Activated CD8-positive, alpha-beta memory T cell treated with anti-CD3 and anti-CD28 coated beads, Interleukin-2, amount 10 ng/mL, durations not matched to agents 7 days and 5 days (primary cell): ENCODE data around the gene HS3ST1. TPM values are rescaled to one million over a fixed set of nuclear protein-coding genes. Genes with fewer than 3 reads are reported as not detected.

Source experiments
- ATAC-seq: fragments of 150-1000 bp; cut with Tn5 transposase; one replicate; pipeline ENCODE4 v1.10.0; 2021; ENCODE audit warnings: moderate library complexity
- CTCF ChIA-PET: fragments of 350-600 bp; sonication (Branson Sonifier 250); formaldehyde crosslinking; loops from one replicate; lab custom pipeline; 2021; ENCODE audit warnings: antibody characterized with exemption; lab: Charles Lee
- DNase-seq: peaks from one replicate; pipeline ENCODE4 v3.0.0-alpha.2; 2020
- H3K27ac Mint-ChIP-seq: one replicate; pipeline ENCODE4 v1.8.0; 2021; ENCODE audit warnings: mild to moderate bottlenecking, mixed read lengths
- H3K27me3 Mint-ChIP-seq: one replicate; pipeline ENCODE4 v1.8.0; 2021; ENCODE audit warnings: mixed read lengths
- H3K36me3 Mint-ChIP-seq: one replicate; pipeline ENCODE4 v1.8.0; 2021; ENCODE audit warnings: mild to moderate bottlenecking, mixed read lengths
- H3K4me1 Mint-ChIP-seq: one replicate; pipeline ENCODE4 v1.8.0; 2021; ENCODE audit warnings: mixed read lengths
- H3K4me3 Mint-ChIP-seq: one replicate; pipeline ENCODE4 v1.8.0; 2021; ENCODE audit warnings: mild to moderate bottlenecking, moderate library complexity, mixed read lengths
- H3K9me3 Mint-ChIP-seq: one replicate; pipeline ENCODE4 v1.8.0; 2022; ENCODE audit warnings: low read depth, mixed read lengths
- total RNA-seq, 2 experiments: library from RNA; stranded (reverse); gene quantifications; one replicate each; pipeline ENCODE4 v1.2.3, GENCODE V29; 2021

Gene HS3ST1
- under 1 TPM in 1 of 2 experiments, not detected in 1; 0.19 TPM for total RNA-seq

DNA sequence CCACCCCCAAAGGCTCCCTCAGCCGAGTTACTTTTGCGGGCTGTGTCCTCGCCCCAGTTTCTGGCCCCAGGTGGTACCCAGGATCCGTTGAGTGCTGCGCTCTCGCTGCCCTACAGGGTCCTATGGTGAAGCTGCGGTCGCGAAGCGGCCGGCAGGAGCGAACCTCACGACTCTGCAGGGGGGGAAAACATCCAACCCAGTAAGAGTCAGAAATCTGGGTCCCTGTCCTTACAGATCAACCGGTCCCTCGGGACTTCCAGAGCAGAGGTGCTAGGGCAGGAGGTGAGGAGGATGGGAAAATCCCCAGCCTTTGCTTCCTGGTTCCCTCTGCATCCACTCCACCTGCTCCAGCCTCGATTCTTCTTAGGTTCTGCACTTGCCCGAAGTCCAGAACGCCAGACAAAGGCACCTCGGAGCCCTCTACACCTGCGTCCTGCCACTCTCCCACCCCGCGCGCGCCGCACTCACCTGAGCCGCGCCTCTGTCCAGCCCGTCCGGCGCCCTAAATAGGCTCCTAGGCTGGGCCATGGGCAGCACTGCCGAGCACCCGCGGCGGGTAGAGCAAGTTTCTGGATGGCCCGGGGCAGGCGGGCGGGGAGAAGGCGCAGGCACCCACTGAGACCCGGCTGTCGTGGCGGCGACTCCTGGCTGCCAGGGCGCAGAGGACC lies at the start of gene HS3ST1:
Gene HS3ST1, minus strand, starts transcription at position 664 of the 668 bp plus-strand sequence. CDS start 28,889 bp downstream, outside the sequence.
- DNase-seq = no peak
- Mint-ChIP-seq H3K27me3 (peaks cover 73% of the 10 kb centered on the region), H3K4me3 (peak within 1 kb of the TSS; percentile 62), H3K4me1 (peaks cover 15% of the 10 kb centered on the region), H3K27ac (no peak within 1 kb of the TSS), H3K9me3 (no peaks in the 10 kb centered on the region), H3K36me3 (no peaks in the 10 kb centered on the region)
- peak; percentile 28 for ATAC-seq
- CTCF ChIA-PET = interaction anchor here (1.4 kb wide), 1 partner anchor 43 kb away, joined by 6 read pairs; no protein-coding TSS in a partner anchor

DNA sequence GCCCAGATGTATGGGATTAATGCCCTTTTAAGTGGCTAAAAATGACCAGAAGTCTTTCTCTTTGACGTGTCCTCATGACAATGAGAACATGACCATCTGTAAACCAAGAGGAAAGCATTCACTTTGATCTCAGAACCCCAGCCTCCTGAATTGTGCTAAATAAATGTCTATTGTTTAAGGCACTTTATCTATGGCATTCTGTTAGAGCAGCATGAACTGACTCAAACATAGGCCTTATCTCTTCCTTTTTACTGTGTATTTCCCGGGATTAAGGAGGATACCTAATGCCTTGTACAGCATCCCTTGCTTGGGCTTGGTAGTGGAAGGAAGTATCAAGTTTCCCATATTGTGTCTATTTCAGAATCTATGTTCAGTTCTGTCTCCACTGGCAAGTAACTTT lies 47.2 kb upstream of the HS3ST1 start:
- peaks cover 7% of the 10 kb centered on the region for H3K9me3 Mint-ChIP-seq
- no peak for DNase-seq
- no peak overlapping the region for H3K27ac Mint-ChIP-seq
- H3K27me3 Mint-ChIP-seq = no peaks in the 10 kb centered on the region
- H3K4me1 Mint-ChIP-seq = peaks cover 19% of the 10 kb centered on the region
- ATAC-seq = no peak
- CTCF ChIA-PET = no interaction called here
- no peak overlapping the region for H3K4me3 Mint-ChIP-seq
- H3K36me3 Mint-ChIP-seq = peaks cover 28% of the 10 kb centered on the region

DNA sequence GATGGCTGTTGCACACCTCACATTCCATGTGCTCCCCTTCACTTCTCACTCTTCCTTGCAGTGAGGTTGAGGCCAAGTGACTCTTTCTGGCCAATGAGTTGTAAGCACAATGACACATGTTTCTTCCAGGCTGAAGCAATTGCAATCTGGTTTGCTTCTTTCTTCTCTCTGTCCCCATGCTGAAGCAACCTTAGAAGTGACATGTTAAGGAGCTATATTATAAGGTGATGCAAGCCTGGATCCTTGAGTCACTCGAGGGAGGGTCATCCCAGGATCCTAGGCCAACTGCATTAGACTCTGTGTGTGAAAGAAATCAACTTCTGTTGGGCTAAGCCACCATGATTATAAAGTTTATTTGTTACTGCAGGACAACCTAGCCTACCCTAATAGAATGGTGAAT lies 45.5 kb upstream of the HS3ST1 start:
- Mint-ChIP-seq H3K36me3 (peaks cover 24% of the 10 kb centered on the region), H3K4me1 (peaks cover 30% of the 10 kb centered on the region), H3K9me3 (peaks cover 5% of the 10 kb centered on the region), H3K27me3 (no peaks in the 10 kb centered on the region), H3K27ac (no peak overlapping the region), H3K4me3 (no peak overlapping the region)
- no peak for DNase-seq
- no peak for ATAC-seq
- CTCF ChIA-PET = no interaction called here

DNA sequence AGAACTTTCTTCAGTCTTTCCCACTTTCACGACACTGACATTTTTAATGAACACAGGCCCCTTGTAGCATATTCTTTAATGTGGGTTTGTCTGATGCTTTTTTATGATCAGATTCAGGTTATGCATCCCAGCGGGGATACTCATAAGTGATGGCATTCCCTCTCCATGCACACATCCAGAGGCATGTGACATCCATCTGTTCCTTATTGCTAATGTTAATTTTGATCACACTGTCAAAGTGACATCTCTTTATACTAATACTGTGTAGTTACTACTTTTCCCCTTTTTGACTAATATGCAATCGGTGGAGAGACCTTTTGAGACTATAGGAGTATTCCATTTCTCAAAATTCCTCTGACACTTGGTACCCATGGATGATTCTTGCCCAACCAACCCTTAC lies 43.8 kb upstream of the HS3ST1 start:
- CTCF ChIA-PET = no interaction called here
- ATAC-seq = no peak
- H3K9me3 Mint-ChIP-seq = peaks cover 5% of the 10 kb centered on the region
- H3K27ac Mint-ChIP-seq = peak overlapping the region; percentile 69
- H3K27me3 Mint-ChIP-seq = no peaks in the 10 kb centered on the region
- DNase-seq = no peak
- H3K36me3 Mint-ChIP-seq = peaks cover 22% of the 10 kb centered on the region
- H3K4me1 Mint-ChIP-seq = peaks cover 36% of the 10 kb centered on the region
- H3K4me3 Mint-ChIP-seq = peak overlapping the region; percentile 25

DNA sequence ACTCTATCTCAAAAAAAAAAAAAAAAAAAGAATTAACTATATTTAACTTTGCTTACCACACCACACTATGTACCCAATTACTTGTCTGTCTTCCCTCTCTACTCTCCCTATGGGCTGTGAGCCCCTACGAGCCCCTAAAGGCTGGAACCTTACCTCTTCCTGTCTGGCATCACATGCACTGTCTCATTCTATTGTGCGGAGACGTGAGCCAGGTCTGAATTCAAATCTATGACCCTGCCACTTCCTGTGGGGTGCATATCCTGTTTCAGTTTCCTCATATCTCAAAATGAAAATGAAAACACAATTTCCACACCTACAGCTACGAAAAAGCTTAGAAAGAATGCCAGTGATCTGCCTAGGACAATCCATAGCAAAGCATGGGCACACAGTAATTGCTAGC lies 42.9 kb upstream of the HS3ST1 start:
- ATAC-seq (peak; percentile 99), DNase-seq (peak; percentile 86)
- CTCF ChIA-PET = interaction anchor here (0.7 to 2.3 kb wide), 3 partner anchors 10 to 42 kb away, joined by 3 to 6 read pairs (median 3); partner anchors contain the start of gene HS3ST1
- peaks cover 39% of the 10 kb centered on the region for H3K4me1 Mint-ChIP-seq
- H3K27me3 Mint-ChIP-seq = no peaks in the 10 kb centered on the region
- peaks cover 19% of the 10 kb centered on the region for H3K36me3 Mint-ChIP-seq
- H3K27ac Mint-ChIP-seq = peak overlapping the region; percentile 97
- peaks cover 5% of the 10 kb centered on the region for H3K9me3 Mint-ChIP-seq
- peak overlapping the region; percentile 71 for H3K4me3 Mint-ChIP-seq

DNA sequence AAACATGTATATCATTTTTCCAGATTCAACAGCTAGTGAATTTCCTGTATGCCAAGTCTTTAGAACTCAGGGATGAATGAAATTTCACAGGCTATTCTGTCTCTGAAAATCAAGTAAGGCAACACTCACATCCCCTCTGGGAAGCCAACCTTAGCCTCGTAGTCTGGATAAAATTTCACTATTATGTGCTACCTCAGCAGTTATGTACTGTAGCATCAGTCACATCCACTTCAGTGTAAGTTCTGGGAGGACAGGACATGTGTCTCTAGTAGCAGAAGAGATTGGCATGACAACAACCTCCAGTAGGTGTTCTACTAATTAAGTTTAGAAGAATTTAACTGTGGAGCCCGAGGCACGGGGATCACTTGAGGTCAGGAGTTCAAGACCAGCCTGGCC lies 42.4 kb upstream of the HS3ST1 start:
- ATAC-seq = no peak
- Mint-ChIP-seq H3K27me3 (no peaks in the 10 kb centered on the region), H3K9me3 (peaks cover 5% of the 10 kb centered on the region), H3K36me3 (peaks cover 19% of the 10 kb centered on the region), H3K4me1 (peaks cover 39% of the 10 kb centered on the region), H3K27ac (peak overlapping the region; percentile 97), H3K4me3 (peak overlapping the region; percentile 71)
- CTCF ChIA-PET = interaction anchor here (0.7 to 2.3 kb wide), 2 partner anchors 16 to 42 kb away, joined by 3 to 6 read pairs; partner anchors contain the start of gene HS3ST1
- no peak for DNase-seq

DNA sequence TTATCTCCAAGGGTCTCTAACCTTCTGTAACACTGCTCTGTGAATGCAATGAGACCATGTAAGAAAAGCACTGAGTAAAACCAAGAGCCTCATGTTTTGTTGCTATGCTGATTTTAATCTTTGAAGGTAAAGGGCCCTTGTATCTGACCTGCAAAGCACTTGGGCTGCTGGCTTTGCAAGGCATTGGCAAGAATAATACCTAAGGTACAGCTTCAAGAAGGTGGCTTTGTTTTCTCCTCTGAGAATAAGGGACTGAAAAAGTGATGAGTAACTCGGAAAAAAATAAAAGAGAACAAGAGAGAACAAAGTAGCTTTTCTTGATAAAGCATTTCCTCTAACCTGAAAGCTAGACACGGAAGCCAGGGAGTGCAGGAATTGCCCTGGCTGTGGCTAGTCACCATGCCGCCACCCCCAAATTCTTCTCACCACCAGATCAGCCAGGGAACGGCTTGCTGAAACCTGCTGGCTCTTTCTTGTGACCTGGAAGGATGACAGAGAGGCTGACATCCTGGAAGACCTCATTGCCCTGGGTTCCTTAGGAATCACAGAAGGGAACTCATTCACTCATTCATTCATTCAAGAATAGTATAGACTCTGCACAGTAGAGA lies 41.8 kb upstream of the HS3ST1 start:
- ATAC-seq (peak; percentile 16), DNase-seq (peak; percentile 41)
- Mint-ChIP-seq H3K27ac (peak overlapping the region; percentile 97), H3K9me3 (peaks cover 5% of the 10 kb centered on the region), H3K36me3 (peaks cover 19% of the 10 kb centered on the region), H3K4me3 (peak overlapping the region; percentile 15), H3K4me1 (peaks cover 39% of the 10 kb centered on the region), H3K27me3 (no peaks in the 10 kb centered on the region)
- CTCF ChIA-PET = interaction anchor here (2.3 kb wide), 1 partner anchor 41 kb away, joined by 6 read pairs; the partner anchor contains the start of gene HS3ST1

DNA sequence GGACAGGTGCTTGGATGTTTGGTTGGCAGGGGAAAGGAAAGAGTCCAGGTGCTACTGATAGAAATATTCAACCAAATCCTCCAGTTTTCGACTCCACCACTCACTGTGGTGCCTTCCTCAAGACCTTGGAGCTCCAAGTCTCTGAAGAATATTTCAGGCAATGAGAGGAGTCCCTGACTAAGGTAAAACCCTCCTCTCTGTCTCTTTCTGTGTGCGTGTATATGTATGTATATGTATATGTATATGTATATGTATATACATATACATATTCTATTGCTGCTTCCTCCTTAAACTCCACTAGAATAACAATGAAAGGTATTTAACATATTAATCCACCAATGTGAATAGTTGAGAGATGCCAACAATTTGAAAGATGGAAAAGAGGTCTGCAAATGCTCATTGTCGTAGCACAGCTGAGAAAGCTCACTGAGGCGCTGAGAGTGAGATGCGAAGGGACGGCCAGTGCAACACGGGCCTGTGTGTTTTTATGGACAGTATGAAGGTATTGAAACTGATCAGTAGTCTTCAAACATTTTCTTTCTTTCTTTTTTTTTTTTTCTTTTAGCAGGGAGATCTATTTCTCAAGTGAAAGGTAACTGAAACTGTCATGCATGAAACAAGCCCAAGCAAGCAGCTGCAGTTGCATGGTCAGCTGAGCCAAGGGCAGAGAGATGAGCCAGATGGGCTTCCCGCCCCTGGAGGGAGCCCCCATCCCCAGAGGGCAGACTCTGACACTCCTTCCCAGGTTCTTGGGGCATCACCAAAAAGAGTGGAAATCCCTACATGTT lies 41.1 kb upstream of the HS3ST1 start:
- no peak for ATAC-seq

DNA sequence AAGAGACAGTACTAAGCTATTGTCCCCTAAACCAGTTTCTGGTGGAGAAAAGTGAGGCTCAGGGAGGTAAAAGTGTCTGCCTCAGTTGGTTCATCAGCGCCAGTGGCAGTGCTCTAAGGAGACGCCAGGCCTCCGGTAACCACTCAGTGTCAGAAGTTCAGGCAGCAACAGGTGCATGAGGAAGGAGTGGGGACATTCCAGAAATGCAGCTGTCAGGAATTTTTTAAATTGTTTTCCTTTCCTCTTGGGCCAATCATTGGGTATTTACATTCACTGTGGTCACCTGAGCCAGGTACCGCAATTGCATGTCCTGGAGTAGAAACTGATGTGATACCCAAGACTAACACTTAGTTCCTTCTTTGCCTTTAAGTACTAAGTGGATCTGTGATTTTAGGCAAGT lies 40.2 kb upstream of the HS3ST1 start:
- DNase-seq = no peak
- ATAC-seq = no peak
- CTCF ChIA-PET = interaction anchor here (1.1 kb wide), 1 partner anchor 10 kb away, joined by 4 read pairs; no protein-coding TSS in a partner anchor

More for the DNA sequence above, 41.1 kb upstream of the HS3ST1 start:
- Mint-ChIP-seq H3K27me3 (peaks cover 4% of the 10 kb centered on the region), H3K36me3 (peaks cover 16% of the 10 kb centered on the region), H3K4me1 (peaks cover 39% of the 10 kb centered on the region), H3K27ac (peak overlapping the region; percentile 97), H3K4me3 (no peak overlapping the region), H3K9me3 (peaks cover 5% of the 10 kb centered on the region)
- CTCF ChIA-PET = interaction anchor here (2.3 kb wide), 1 partner anchor 41 kb away, joined by 6 read pairs; the partner anchor contains the start of gene HS3ST1
- DNase-seq = no peak

DNA sequence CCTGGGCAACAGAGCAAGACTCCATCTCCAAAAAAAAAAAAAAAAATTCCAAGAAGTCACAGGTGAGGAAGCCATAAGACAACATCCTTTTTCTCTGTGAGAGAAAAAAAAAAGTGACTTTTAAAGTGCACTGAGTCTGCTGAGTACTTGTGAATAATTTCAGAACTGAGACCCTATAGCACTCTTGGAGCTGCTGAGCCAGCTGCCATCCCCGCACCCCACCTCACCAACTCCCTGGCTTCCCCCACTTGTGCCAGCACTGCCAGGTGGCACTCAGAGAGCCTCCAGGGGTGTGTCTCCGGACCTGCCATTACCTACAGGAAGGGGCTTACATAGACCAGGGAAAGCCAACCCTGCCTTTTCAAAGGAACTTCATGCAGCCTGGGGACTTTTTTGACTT lies 39.2 kb upstream of the HS3ST1 start:
- CTCF ChIA-PET = interaction anchor here (1.1 kb wide), 1 partner anchor 9 kb away, joined by 4 read pairs; no protein-coding TSS in a partner anchor
- ATAC-seq = no peak

More for the DNA sequence above, 40.2 kb upstream of the HS3ST1 start:
- H3K9me3 Mint-ChIP-seq = peaks cover 5% of the 10 kb centered on the region
- H3K36me3 Mint-ChIP-seq = peaks cover 14% of the 10 kb centered on the region
- no peak overlapping the region for H3K4me3 Mint-ChIP-seq
- peaks cover 39% of the 10 kb centered on the region for H3K4me1 Mint-ChIP-seq
- no peak overlapping the region for H3K27ac Mint-ChIP-seq
- H3K27me3 Mint-ChIP-seq = peaks cover 4% of the 10 kb centered on the region

DNA sequence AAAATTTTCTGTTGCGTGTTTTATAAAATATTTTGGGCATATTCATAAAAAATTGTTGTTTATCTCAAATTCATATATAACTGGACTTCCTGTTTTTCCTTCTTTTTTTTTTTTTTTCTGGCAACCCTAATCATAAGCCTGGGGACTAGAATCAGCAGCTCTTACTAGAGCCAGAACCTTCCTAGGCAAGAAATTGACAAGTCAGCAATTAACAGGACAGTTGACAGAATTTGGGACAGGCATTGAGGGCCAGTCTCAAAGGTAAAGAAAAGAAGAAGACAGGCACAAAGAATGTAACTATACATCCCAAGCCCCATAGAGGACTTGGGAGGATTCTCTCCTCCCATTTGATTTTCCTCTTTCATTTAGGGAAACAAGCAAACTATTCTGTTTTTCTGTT lies 35.0 kb upstream of the HS3ST1 start:
- no peaks in the 10 kb centered on the region for H3K9me3 Mint-ChIP-seq
- ATAC-seq (no peak), DNase-seq (no peak)
- CTCF ChIA-PET = no interaction called here
- H3K36me3 Mint-ChIP-seq = peaks cover 1% of the 10 kb centered on the region
- no peak overlapping the region for H3K4me3 Mint-ChIP-seq
- peaks cover 8% of the 10 kb centered on the region for H3K4me1 Mint-ChIP-seq
- no peak overlapping the region for H3K27ac Mint-ChIP-seq
- peaks cover 23% of the 10 kb centered on the region for H3K27me3 Mint-ChIP-seq

More for the DNA sequence above, 39.2 kb upstream of the HS3ST1 start:
- Mint-ChIP-seq H3K27ac (no peak overlapping the region), H3K27me3 (peaks cover 4% of the 10 kb centered on the region), H3K4me1 (peaks cover 37% of the 10 kb centered on the region), H3K4me3 (no peak overlapping the region), H3K36me3 (peaks cover 9% of the 10 kb centered on the region), H3K9me3 (peaks cover 5% of the 10 kb centered on the region)
- DNase-seq = no peak

DNA sequence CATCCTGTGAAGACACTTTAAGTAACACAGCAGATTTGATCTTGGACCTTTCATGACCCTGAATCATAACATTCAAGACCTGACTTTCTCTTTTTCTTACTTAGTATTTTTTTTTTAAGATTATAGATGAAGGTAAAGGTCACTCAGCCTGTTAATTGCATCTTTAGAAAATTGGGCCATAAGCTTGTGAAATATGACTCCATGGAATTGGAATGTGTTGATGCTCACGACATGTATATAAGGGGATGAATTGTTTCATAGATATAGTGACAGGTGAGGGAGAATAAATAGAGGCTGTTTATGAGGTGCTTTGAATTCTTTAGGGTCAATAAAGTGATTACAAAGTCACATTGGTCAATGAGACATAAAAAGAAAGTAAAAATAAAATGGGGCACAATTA lies 27.7 kb upstream of the HS3ST1 start:
- DNase-seq (no peak), ATAC-seq (no peak)
- Mint-ChIP-seq H3K27me3 (peaks cover 13% of the 10 kb centered on the region), H3K36me3 (peaks cover 1% of the 10 kb centered on the region), H3K27ac (no peak overlapping the region), H3K9me3 (peaks cover 4% of the 10 kb centered on the region), H3K4me1 (no peaks in the 10 kb centered on the region), H3K4me3 (no peak overlapping the region)
- CTCF ChIA-PET = interaction anchor here (0.7 kb wide), 1 partner anchor 1985 kb away, joined by 3 read pairs; no protein-coding TSS in a partner anchor
